ENCODE measurements around the gene SMURF1.

DNA sequence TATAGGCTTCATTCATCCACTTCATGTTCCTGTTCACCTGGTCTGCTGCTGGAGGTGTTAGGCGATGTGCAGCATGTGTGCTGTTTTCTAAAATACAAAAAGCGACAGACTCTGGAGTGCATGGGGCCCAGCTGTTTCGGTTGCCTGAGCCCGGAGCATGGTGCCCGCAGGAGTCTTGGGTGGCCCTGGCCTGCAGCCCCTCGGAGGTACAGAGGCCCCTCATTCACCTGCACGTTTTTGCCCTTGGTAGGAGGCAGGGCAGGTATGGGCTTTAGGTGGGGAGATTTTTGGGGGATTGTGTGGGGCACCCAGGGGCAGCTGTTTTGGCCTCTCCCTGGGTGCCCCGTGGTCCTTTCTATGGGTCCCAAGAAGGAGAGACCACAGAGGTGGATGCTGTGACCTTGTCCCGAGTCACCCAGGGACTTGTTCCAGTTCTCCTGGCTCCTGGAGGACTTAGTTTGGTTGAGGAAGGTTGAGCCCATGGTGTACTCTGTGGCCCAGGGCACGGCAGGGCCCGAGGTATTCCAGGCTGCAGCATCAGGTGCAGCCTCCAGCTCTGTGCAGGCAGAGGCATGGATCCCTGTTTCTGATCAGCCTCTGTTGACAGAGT is 134.9 kb downstream of the SMURF1 start:
- TF ChIP-seq ZBTB33 (IDR thresholded peaks at IDR 0.05) (no peak), RAD21 (IDR thresholded peaks at IDR 0.05) (no peak), HNF4G (IDR thresholded peaks at IDR 0.05) (no peak), EGR1 (IDR thresholded peaks at IDR 0.05; ENCODE audit: low read depth in 2 of 2) (no peak)
- TF ChIP-seq, protein P1, sequence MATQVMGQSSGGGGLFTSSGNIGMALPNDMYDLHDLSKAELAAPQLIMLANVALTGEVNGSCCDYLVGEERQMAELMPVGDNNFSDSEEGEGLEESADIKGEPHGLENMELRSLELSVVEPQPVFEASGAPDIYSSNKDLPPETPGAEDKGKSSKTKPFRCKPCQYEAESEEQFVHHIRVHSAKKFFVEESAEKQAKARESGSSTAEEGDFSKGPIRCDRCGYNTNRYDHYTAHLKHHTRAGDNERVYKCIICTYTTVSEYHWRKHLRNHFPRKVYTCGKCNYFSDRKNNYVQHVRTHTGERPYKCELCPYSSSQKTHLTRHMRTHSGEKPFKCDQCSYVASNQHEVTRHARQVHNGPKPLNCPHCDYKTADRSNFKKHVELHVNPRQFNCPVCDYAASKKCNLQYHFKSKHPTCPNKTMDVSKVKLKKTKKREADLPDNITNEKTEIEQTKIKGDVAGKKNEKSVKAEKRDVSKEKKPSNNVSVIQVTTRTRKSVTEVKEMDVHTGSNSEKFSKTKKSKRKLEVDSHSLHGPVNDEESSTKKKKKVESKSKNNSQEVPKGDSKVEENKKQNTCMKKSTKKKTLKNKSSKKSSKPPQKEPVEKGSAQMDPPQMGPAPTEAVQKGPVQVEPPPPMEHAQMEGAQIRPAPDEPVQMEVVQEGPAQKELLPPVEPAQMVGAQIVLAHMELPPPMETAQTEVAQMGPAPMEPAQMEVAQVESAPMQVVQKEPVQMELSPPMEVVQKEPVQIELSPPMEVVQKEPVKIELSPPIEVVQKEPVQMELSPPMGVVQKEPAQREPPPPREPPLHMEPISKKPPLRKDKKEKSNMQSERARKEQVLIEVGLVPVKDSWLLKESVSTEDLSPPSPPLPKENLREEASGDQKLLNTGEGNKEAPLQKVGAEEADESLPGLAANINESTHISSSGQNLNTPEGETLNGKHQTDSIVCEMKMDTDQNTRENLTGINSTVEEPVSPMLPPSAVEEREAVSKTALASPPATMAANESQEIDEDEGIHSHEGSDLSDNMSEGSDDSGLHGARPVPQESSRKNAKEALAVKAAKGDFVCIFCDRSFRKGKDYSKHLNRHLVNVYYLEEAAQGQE (IDR thresholded peaks at IDR 0.05), result no peak
- TF ChIP-seq, protein P2, sequence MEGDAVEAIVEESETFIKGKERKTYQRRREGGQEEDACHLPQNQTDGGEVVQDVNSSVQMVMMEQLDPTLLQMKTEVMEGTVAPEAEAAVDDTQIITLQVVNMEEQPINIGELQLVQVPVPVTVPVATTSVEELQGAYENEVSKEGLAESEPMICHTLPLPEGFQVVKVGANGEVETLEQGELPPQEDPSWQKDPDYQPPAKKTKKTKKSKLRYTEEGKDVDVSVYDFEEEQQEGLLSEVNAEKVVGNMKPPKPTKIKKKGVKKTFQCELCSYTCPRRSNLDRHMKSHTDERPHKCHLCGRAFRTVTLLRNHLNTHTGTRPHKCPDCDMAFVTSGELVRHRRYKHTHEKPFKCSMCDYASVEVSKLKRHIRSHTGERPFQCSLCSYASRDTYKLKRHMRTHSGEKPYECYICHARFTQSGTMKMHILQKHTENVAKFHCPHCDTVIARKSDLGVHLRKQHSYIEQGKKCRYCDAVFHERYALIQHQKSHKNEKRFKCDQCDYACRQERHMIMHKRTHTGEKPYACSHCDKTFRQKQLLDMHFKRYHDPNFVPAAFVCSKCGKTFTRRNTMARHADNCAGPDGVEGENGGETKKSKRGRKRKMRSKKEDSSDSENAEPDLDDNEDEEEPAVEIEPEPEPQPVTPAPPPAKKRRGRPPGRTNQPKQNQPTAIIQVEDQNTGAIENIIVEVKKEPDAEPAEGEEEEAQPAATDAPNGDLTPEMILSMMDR (IDR thresholded peaks at IDR 0.05; ENCODE audit: low read depth, low read length, missing input control), result no peak
